GM10847 (cell line): ENCODE results near the gene RAB6A.

Source experiments
- POLR2A ChIP-seq: IDR thresholded peaks from 2 replicates; pipeline ENCODE4 v1.6.1; 2011; ENCODE audit not compliant: insufficient read length; ENCODE audit errors: extremely low read depth

RAB6A gene

GRCh38 chr11:73760679-73761402, at the start of gene RAB6A:
Gene RAB6A (minus strand): TSS chr11:73761074. CDS start chr11:73760635, 439 bp downstream.
- peak; percentile 74 for TF ChIP-seq POLR2A

DNA sequence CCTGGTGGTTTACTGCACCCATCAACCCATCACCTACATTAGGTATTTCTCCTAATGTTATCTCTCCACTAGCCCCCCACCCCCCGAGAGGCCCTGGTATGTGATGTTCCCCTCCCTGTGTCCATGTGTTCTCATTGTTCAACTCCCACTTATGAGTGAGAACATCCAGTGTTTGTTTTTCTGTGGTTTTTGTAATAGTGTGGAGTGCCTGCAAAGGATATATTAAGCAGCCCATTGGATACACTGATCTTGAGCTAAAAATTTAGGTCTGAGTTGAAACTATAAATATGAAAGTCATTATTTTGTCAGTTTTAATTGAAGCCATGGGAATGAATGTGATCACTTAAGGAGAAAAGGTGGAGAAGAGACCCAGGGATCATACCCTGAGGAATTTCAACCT, 49.8 kb upstream of the RAB6A start:
- TF ChIP-seq POLR2A: no peak

GRCh38 chr11:73808052-73808451, 47.2 kb upstream of the RAB6A start:
- no peak for TF ChIP-seq POLR2A

DNA sequence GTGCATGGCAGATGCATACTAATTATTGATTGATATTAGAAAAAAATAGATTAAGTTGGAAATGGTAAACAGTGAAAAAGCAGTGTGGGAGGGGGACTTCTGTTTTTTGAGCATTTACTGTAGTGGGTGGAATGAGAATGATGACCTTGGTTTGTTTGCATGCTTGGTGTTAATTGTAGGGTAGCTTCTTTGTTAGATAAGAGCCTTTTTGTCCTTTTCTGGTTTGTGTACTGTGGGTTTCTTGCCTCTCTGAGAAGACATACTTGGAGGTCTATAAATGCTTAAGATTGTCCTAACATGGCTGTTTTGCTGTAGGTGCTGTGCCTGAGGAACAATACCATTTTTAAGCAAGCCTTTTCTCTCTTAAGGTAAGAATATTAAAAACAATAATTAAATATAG, 43.8 kb upstream of the RAB6A start:
- no peak for TF ChIP-seq POLR2A

- no peak for TF ChIP-seq POLR2A
These were observed 40.3 kb upstream of the RAB6A start for GRCh38 chr11:73801136-73801535.

DNA sequence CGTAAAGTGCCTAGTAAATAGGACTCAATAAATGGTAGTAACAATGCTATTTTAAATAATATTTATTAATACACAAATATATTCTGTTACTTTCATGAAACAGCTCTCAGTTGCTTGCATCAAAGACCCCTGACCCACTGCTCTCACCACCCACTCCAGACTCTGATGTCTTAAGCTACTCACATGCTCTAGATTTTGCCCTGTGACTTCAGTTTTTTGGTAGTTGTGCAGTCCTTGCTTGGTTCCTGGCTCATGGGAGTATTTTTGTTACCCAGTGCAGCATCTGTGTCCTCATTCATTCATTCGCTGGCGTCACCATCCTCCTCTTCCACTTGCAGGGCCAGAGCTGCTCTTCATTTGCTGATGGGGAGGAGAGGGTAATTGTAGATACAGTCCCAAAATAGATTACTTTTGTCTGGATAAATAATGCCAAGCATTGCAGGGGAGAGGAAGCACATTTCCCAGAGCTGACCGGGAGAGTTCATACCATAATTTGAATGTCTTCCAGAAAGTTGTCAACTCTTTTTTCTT, 39.5 kb upstream of the RAB6A start:
- no peak for TF ChIP-seq POLR2A

GRCh38 chr11:73797457-73797856, 36.6 kb upstream of the RAB6A start:
- no peak for TF ChIP-seq POLR2A

- no peak for TF ChIP-seq POLR2A
These were observed 35.2 kb upstream of the RAB6A start for GRCh38 chr11:73795925-73796632.

GRCh38 chr11:73792584-73792983, 31.7 kb upstream of the RAB6A start:
- no peak for TF ChIP-seq POLR2A

DNA sequence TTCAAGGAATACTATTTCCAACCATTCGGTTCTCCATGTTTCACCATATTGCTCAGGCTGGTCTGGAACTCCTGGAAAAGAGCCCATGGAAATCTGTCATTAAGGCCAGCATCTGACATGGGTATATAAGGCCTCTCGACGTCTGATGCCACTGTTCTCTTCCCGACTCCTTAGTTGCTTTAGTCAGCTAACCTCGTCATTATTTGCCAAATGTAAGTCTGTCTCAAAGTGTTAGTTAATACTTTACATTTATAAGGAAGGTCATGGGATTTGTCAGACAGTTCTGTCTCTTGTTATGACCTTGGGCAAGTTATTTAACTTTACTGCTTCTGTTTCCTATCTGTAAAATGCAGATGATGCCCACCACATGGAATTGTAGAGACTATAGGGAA, 28.4 kb upstream of the RAB6A start:
- TF ChIP-seq POLR2A: no peak

GRCh38 chr11:73787643-73788558, 27.0 kb upstream of the RAB6A start, which contains the start of gene MRPL48:
Gene MRPL48 (plus strand): TSS chr11:73787874. CDS start chr11:73787972, 98 bp downstream.
- peak; percentile 61 for TF ChIP-seq POLR2A

- TF ChIP-seq POLR2A: no peak
These were observed 26.3 kb upstream of the RAB6A start for GRCh38 chr11:73787051-73787642.

DNA sequence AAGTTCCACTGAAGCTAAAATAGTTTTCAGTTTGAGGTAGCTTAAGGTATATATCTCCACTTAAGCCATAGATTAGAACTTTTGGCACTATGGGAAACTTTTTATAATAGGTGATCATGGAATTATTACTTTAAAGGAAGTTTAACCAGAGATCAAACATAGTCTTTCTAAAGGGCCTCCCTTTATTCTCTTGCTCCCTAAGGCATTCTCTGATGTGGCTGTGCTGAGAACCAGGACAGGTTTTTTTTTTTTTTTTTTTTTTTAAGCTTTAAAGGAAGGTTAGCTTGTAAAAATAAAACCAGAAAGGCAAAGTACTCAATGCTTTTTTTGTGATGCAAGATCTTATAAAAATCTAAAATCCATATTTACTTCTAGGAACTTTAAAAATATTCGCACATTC, 23.9 kb upstream of the RAB6A start:
- TF ChIP-seq POLR2A: no peak

- no peak for TF ChIP-seq POLR2A
These were observed 23.3 kb upstream of the RAB6A start for GRCh38 chr11:73784080-73784634.
